HepG2 (cell line): ENCODE measurements around the gene EEIG1. TPM values are rescaled to one million over a fixed set of nuclear protein-coding genes. Genes with fewer than 3 reads are reported as not detected.

Source experiments
- ERF ChIP-seq: IDR thresholded peaks from 2 replicates; pipeline ENCODE4 v1.6.1; 2018; ENCODE audit warnings: missing biosample characterization, missing genetic modification reagents
- KDM2A ChIP-seq: sonication (generic); formaldehyde crosslinking; IDR thresholded peaks from 2 replicates; pipeline ENCODE4 v1.4.0; 2020; ENCODE audit warnings: low read depth, missing genetic modification reagents, borderline replicate concordance
- NR2C2 ChIP-seq: sonication (generic); formaldehyde crosslinking; IDR thresholded peaks from 2 replicates; pipeline ENCODE4 v1.4.0; 2020; ENCODE audit warnings: missing genetic modification reagents, mild to moderate bottlenecking, moderate library complexity, borderline replicate concordance
- RFX1 ChIP-seq: fragments of 450-650 bp; IDR thresholded peaks from 2 replicates; pipeline ENCODE4 v1.6.1; 2017
- RNF2 ChIP-seq: fragments of 450-650 bp; conservative IDR thresholded peaks from 2 replicates; pipeline ENCODE4 v1.6.1; 2016; ENCODE audit warnings: low read depth
- SAP130 ChIP-seq: IDR thresholded peaks from 2 replicates; pipeline ENCODE4 v1.6.1; 2016; ENCODE audit warnings: low read depth
- TBX2 ChIP-seq: sonication (generic); formaldehyde crosslinking; IDR thresholded peaks from 2 replicates; pipeline ENCODE4 v1.5.0; 2020; ENCODE audit warnings: missing genetic modification reagents, mild to moderate bottlenecking, borderline replicate concordance
- THAP11 ChIP-seq: IDR thresholded peaks from 2 replicates; pipeline ENCODE4 v1.6.1; 2016; ENCODE audit warnings: missing biosample characterization, missing genetic modification reagents
- ZBTB20 ChIP-seq: sonication (generic); formaldehyde crosslinking; IDR thresholded peaks from 2 replicates; pipeline ENCODE4 v1.8.1; 2023; ENCODE audit warnings: missing genetic modification reagents, low read depth, mild to moderate bottlenecking, borderline replicate concordance
- ZKSCAN5 ChIP-seq: sonication (generic); formaldehyde crosslinking; IDR thresholded peaks from 2 replicates; pipeline ENCODE4 v1.5.1; 2020; ENCODE audit warnings: mild to moderate bottlenecking, missing genetic modification reagents
- ZNF557 ChIP-seq: sonication (generic); formaldehyde crosslinking; IDR thresholded peaks from 2 replicates; pipeline ENCODE4 v1.4.0; 2020; ENCODE audit warnings: missing genetic modification reagents
- ZSCAN22 ChIP-seq: sonication (generic); formaldehyde crosslinking; IDR thresholded peaks from 2 replicates; pipeline ENCODE4 v1.4.0; 2020; ENCODE audit warnings: mild to moderate bottlenecking, missing genetic modification reagents
- ZSCAN9 ChIP-seq: IDR thresholded peaks from 2 replicates; pipeline ENCODE4 v1.6.1; 2016; ENCODE audit warnings: borderline replicate concordance
- polyA plus RNA-seq, 8 experiments: library from polyadenylated mRNA; depleted of rRNA in 3 of 8; stranded (reverse) in 7 of 8; unstranded in 1 of 8; fragments of >200 nt; fragmentation: Illumina TruSeq in 4 of 8; extraction: Trizol in 4 of 8; gene quantifications; 2 replicates each; pipeline versions ENCODE4 v1.2.1 to v1.2.3, GENCODE V29; 2011 to 2016; ENCODE audit warnings: low read depth in 4 of 8, missing spikeins in 1 of 8, mixed read lengths in 1 of 8; ENCODE audit not compliant: insufficient read depth in 1 of 8
- total RNA-seq, 5 experiments: library from RNA; depleted of rRNA; stranded (reverse); fragments of >200 nt; fragmentation: Illumina TruSeq; extraction: Trizol; gene quantifications; 2 replicates each; pipeline ENCODE4 v1.2.3, GENCODE V29; 2016; ENCODE audit warnings: low read depth in 1 of 5
- TF ChIP-seq, protein P1 (sequence below): sonication (generic); formaldehyde crosslinking; conservative IDR thresholded peaks from 2 replicates; pipeline ENCODE4 v1.8.0; 2022; ENCODE audit warnings: missing genetic modification reagents
- TF ChIP-seq, protein P2 (sequence below): sonication (generic); formaldehyde crosslinking; IDR thresholded peaks from 2 replicates; pipeline ENCODE4 v1.5.1; 2020; ENCODE audit warnings: mild to moderate bottlenecking, moderate library complexity, missing genetic modification reagents
- TF ChIP-seq, protein P3 (sequence below): sonication (generic); formaldehyde crosslinking; IDR thresholded peaks from 2 replicates; pipeline ENCODE4 v1.4.0; 2020; ENCODE audit warnings: missing genetic modification reagents, mild to moderate bottlenecking, borderline replicate concordance
- TF ChIP-seq, protein P4 (sequence below): sonication (generic); formaldehyde crosslinking; IDR thresholded peaks from 2 replicates; pipeline ENCODE4 v1.4.0; 2020; ENCODE audit warnings: mild to moderate bottlenecking, missing genetic modification reagents
- TF ChIP-seq, protein P5 (sequence below): sonication (generic); formaldehyde crosslinking; IDR thresholded peaks from 2 replicates; pipeline ENCODE4 v1.8.0; 2022; ENCODE audit warnings: low read depth, missing genetic modification reagents

EEIG1 gene
- total and polyA plus RNA-seq, 2 of the 13 experiments (the other 11 are each of a cell fraction or from before 2014, with no cell fraction given) = 16.6 to 25.2 TPM

DNA sequence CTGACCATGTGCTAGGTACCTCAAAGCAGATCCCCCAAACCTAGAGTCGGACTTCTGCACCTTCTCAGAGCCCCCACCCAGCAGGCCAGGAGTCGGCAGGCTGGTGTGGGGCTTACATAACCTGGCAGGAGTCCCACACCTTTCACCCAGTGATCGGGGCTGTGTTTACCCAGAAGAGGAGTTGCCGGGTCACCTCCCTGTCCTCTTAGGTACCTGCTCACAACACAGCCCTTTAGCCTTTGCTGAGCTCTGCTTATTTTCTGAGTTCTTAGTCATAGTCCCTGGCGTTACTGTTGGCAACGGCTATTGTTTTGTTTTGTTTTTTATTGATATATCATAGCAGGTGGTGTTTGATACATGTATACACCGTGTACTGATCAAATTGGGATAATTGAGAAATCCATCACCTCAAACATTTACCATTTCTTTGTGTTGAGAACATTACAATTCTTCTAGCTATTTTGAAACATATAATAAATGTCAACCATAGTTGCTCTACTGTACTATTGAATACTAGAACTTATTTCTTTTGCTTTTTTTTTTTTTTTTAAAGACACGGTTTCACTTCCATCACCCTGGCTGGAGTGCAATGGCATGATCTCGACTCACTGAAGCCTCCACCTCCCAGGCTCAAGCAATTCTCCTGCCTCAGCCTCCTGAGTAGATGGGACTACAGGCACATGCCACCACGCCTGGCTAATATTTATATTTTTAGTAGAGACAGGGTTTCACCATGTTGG is 10.4 kb upstream of the EEIG1 start (continued):
- peak; percentile 85 for TF ChIP-seq RFX1
- TF ChIP-seq, protein P1, sequence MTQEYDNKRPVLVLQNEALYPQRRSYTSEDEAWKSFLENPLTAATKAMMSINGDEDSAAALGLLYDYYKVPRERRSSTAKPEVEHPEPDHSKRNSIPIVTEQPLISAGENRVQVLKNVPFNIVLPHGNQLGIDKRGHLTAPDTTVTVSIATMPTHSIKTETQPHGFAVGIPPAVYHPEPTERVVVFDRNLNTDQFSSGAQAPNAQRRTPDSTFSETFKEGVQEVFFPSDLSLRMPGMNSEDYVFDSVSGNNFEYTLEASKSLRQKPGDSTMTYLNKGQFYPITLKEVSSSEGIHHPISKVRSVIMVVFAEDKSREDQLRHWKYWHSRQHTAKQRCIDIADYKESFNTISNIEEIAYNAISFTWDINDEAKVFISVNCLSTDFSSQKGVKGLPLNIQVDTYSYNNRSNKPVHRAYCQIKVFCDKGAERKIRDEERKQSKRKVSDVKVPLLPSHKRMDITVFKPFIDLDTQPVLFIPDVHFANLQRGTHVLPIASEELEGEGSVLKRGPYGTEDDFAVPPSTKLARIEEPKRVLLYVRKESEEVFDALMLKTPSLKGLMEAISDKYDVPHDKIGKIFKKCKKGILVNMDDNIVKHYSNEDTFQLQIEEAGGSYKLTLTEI (CRISPR knock-in tag) = no peak
- TF ChIP-seq, protein P2, sequence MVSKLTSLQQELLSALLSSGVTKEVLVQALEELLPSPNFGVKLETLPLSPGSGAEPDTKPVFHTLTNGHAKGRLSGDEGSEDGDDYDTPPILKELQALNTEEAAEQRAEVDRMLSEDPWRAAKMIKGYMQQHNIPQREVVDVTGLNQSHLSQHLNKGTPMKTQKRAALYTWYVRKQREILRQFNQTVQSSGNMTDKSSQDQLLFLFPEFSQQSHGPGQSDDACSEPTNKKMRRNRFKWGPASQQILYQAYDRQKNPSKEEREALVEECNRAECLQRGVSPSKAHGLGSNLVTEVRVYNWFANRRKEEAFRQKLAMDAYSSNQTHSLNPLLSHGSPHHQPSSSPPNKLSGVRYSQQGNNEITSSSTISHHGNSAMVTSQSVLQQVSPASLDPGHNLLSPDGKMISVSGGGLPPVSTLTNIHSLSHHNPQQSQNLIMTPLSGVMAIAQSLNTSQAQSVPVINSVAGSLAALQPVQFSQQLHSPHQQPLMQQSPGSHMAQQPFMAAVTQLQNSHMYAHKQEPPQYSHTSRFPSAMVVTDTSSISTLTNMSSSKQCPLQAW (CRISPR knock-in tag) = peak; percentile 69; the same call in 1 of the 2 replicates
- no peak for TF ChIP-seq ZNF557 (CRISPR knock-in tag)
- peak; percentile 73 for TF ChIP-seq ERF (CRISPR knock-in tag)
- TF ChIP-seq NR2C2 (CRISPR knock-in tag) = 0 out of 2 replicates have a peak, but pooled peaks have one; percentile 19
- peak; percentile 86 for TF ChIP-seq SAP130
- TF ChIP-seq TBX2 (CRISPR knock-in tag) = peak; percentile 79; the same call in 1 of the 2 replicates
- TF ChIP-seq THAP11 (CRISPR knock-in tag) = peak; percentile 59
- no peak for TF ChIP-seq ZBTB20 (CRISPR knock-in tag)
- TF ChIP-seq, protein P3, sequence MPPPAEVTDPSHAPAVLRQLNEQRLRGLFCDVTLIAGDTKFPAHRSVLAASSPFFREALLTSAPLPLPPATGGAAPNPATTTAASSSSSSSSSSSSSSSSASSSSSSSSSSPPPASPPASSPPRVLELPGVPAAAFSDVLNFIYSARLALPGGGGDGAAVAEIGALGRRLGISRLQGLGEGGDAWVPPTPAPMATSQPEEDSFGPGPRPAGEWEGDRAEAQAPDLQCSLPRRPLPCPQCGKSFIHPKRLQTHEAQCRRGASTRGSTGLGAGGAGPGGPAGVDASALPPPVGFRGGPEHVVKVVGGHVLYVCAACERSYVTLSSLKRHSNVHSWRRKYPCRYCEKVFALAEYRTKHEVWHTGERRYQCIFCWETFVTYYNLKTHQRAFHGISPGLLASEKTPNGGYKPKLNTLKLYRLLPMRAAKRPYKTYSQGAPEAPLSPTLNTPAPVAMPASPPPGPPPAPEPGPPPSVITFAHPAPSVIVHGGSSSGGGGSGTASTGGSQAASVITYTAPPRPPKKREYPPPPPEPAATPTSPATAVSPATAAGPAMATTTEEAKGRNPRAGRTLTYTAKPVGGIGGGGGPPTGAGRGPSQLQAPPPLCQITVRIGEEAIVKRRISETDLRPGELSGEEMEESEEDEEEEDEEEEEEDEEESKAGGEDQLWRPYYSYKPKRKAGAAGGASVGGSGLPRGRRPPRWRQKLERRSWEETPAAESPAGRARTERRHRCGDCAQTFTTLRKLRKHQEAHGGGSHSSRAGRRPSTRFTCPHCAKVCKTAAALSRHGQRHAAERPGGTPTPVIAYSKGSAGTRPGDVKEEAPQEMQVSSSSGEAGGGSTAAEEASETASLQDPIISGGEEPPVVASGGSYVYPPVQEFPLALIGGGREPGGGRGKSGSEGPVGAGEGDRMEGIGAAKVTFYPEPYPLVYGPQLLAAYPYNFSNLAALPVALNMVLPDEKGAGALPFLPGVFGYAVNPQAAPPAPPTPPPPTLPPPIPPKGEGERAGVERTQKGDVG (CRISPR knock-in tag) = no peak
- TF ChIP-seq, protein P4, sequence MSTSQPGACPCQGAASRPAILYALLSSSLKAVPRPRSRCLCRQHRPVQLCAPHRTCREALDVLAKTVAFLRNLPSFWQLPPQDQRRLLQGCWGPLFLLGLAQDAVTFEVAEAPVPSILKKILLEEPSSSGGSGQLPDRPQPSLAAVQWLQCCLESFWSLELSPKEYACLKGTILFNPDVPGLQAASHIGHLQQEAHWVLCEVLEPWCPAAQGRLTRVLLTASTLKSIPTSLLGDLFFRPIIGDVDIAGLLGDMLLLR (CRISPR knock-in tag) = no peak
- TF ChIP-seq, protein P5, sequence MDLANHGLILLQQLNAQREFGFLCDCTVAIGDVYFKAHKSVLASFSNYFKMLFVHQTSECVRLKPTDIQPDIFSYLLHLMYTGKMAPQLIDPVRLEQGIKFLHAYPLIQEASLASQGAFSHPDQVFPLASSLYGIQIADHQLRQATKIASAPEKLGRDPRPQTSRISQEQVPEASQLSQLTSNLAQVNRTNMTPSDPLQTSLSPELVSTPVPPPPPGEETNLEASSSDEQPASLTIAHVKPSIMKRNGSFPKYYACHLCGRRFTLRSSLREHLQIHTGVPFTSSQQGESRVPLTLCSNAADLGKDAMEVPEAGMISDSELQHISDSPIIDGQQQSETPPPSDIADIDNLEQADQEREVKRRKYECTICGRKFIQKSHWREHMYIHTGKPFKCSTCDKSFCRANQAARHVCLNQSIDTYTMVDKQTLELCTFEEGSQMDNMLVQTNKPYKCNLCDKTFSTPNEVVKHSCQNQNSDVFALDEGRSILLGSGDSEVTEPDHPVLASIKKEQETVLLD (CRISPR knock-in tag) = no peak
- no peak for TF ChIP-seq ZSCAN22
- TF ChIP-seq ZSCAN9 (CRISPR knock-in tag) = 0 out of 2 replicates have a peak, but pooled peaks have one; percentile 31
- 0 out of 2 replicates have a peak, but pooled peaks have one; percentile 22 for TF ChIP-seq RNF2
- peak; percentile 73 for TF ChIP-seq ZKSCAN5 (CRISPR knock-in tag)
- peak; percentile 63; the same call in 1 of the 2 replicates for TF ChIP-seq KDM2A (CRISPR knock-in tag)
